Measurements from ENCODE around the gene LRRC46.

LRRC46 gene

DNA sequence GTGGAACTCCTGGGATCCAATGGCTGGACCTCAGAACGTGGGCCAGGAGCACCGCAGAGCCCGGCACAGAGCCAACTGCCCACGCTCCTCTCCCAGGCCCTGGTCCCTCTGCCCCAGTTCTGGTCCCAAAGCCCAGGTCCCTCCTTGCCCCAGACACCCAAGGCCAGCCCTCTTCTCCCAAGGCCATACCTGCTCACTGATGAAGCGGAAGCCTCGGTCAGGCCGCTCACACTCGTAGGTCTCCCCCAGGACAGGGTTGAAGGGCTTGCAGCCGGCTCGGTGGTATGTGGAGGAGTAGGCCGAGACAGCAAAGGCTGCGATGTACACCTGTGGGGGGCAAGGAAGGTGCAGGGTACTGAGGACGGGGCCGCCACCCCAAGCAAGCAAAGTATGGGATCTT, 18.4 kb upstream of the LRRC46 start:
- TF ChIP-seq, protein P1, sequence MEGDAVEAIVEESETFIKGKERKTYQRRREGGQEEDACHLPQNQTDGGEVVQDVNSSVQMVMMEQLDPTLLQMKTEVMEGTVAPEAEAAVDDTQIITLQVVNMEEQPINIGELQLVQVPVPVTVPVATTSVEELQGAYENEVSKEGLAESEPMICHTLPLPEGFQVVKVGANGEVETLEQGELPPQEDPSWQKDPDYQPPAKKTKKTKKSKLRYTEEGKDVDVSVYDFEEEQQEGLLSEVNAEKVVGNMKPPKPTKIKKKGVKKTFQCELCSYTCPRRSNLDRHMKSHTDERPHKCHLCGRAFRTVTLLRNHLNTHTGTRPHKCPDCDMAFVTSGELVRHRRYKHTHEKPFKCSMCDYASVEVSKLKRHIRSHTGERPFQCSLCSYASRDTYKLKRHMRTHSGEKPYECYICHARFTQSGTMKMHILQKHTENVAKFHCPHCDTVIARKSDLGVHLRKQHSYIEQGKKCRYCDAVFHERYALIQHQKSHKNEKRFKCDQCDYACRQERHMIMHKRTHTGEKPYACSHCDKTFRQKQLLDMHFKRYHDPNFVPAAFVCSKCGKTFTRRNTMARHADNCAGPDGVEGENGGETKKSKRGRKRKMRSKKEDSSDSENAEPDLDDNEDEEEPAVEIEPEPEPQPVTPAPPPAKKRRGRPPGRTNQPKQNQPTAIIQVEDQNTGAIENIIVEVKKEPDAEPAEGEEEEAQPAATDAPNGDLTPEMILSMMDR (IDR thresholded peaks at IDR 0.05; ENCODE audit: low read length), result no peak
- TF ChIP-seq EZH2 (IDR thresholded peaks at IDR 0.05; ENCODE audit: borderline replicate concordance, low read length), result no peak
- Histone ChIP-seq H3K27ac (ENCODE audit: low read depth, low read length, poor library complexity, severe bottlenecking) (no peak overlapping the region), H3K27me3 (ENCODE audit: insufficient read depth, low read length) (no peaks in the 10 kb centered on the region), H3K9me3 (ENCODE audit: low read length) (no peaks in the 10 kb centered on the region), H3F3A (ENCODE audit: insufficient read depth, low read length) (no peaks in the 10 kb centered on the region), H3K79me2 (ENCODE audit: insufficient read depth, low read length) (no peaks in the 10 kb centered on the region), H3K36me3 (ENCODE audit: insufficient read depth, low read length) (peaks cover 57% of the 10 kb centered on the region), H3K9me2 (ENCODE audit: low read depth, low read length) (no peaks in the 10 kb centered on the region), H3K9ac (ENCODE audit: low read length) (no peak overlapping the region), H3K4me2 (ENCODE audit: low read length) (no peak overlapping the region), H3K4me1 (ENCODE audit: insufficient read depth, low read length, severe bottlenecking) (no peaks in the 10 kb centered on the region), H2AFZ (ENCODE audit: low read length) (no peak overlapping the region), H4K20me1 (ENCODE audit: insufficient read depth, low read length) (no peaks in the 10 kb centered on the region), H3K4me3 (ENCODE audit: low read depth, low read length, poor library complexity, severe bottlenecking) (no peak overlapping the region)

DNA sequence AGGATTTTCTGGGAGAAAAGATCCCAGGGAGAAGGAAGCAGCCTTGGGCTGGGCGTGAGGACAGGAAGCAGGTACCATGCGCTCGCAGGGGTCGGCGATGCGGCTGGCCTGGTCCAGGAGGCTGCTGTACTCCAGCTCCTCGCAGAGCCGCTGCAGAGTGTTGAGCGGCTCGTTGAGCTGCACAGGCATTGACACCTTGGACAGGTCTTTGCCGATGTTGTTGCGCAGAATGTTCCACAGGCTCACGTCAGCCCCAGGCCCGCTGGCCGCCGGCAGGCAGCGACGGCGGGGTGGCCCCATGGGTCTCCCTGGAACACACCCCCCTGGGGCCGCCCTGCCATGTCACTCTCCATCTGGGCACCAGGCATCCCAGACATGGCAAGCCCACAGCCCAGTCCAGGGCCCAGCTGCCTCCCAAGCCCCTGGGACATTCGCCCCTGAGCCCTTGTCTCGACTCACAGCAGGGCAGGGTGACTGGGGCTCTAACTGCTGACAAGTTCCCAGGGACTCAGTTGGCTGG, 17.9 kb upstream of the LRRC46 start:
- H3K4me1 ChIP-seq (ENCODE audit: insufficient read depth, low read length, severe bottlenecking), result no peaks in the 10 kb centered on the region
- no peak overlapping the region for H2AFZ ChIP-seq (ENCODE audit: low read length)
- TF ChIP-seq, protein P1 (IDR thresholded peaks at IDR 0.05; ENCODE audit: low read length), result no peak
- no peak for TF ChIP-seq EZH2 (IDR thresholded peaks at IDR 0.05; ENCODE audit: borderline replicate concordance, low read length)
- H3K79me2 ChIP-seq (ENCODE audit: insufficient read depth, low read length), result no peaks in the 10 kb centered on the region
- no peaks in the 10 kb centered on the region for H4K20me1 ChIP-seq (ENCODE audit: insufficient read depth, low read length)
- H3F3A ChIP-seq (ENCODE audit: insufficient read depth, low read length), result no peaks in the 10 kb centered on the region
- peaks cover 58% of the 10 kb centered on the region for H3K36me3 ChIP-seq (ENCODE audit: insufficient read depth, low read length)
- H3K27ac ChIP-seq (ENCODE audit: low read depth, low read length, poor library complexity, severe bottlenecking), result no peak overlapping the region
- H3K9ac ChIP-seq (ENCODE audit: low read length), result no peak overlapping the region
- H3K4me3 ChIP-seq (ENCODE audit: low read depth, low read length, poor library complexity, severe bottlenecking), result no peak overlapping the region
- H3K4me2 ChIP-seq (ENCODE audit: low read length), result no peak overlapping the region
- no peaks in the 10 kb centered on the region for H3K27me3 ChIP-seq (ENCODE audit: insufficient read depth, low read length)
- no peaks in the 10 kb centered on the region for H3K9me3 ChIP-seq (ENCODE audit: low read length)
- no peaks in the 10 kb centered on the region for H3K9me2 ChIP-seq (ENCODE audit: low read depth, low read length)

DNA sequence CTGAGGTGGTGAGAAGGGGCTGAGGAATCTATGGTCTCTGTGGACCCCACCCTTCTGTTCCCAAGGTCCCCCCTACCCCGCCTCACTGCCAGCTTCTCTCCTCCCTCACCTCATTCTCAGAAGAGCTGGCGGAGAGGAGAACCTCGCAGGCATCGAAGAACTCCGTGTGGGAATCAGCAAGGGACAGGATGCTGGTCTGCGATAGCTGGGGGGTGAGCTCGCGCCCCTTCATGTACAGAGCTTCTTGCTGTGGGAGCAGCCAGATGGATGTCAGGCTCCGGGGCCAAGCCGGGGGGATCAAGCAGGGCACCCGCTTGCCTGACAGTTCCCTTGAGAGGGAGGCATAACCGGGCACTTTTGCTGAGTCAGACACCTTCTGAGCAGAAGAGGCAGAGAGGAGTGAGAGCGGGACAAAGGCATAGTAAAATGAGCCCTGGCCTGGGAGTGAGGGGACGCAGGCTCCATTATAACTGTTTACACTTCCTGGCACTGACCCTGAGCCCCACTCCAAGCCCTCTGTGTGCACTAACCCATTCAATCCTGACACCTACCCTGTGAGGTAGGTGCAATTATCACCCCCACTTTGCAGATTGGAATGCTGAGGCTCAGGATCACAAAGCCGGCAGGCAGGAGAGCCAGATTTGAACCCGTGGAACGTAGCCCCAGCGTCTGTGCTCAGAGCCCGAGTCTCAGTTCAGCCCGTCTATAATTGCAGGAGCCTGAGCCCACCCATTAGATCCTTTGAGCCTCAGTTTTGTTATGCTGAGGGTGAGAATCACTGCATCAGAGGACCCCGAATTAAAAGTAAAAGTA, 16.2 kb upstream of the LRRC46 start:
- Histone ChIP-seq H3K27me3 (ENCODE audit: insufficient read depth, low read length) (no peaks in the 10 kb centered on the region), H2AFZ (ENCODE audit: low read length) (no peak overlapping the region), H3F3A (ENCODE audit: insufficient read depth, low read length) (no peaks in the 10 kb centered on the region), H3K9ac (ENCODE audit: low read length) (no peak overlapping the region), H3K9me3 (ENCODE audit: low read length) (no peaks in the 10 kb centered on the region), H3K27ac (ENCODE audit: low read depth, low read length, poor library complexity, severe bottlenecking) (no peak overlapping the region), H3K4me1 (ENCODE audit: insufficient read depth, low read length, severe bottlenecking) (peaks cover 4% of the 10 kb centered on the region), H3K79me2 (ENCODE audit: insufficient read depth, low read length) (no peaks in the 10 kb centered on the region), H3K9me2 (ENCODE audit: low read depth, low read length) (no peaks in the 10 kb centered on the region), H3K4me2 (ENCODE audit: low read length) (no peak overlapping the region), H3K4me3 (ENCODE audit: low read depth, low read length, poor library complexity, severe bottlenecking) (no peak overlapping the region), H3K36me3 (ENCODE audit: insufficient read depth, low read length) (peaks cover 50% of the 10 kb centered on the region), H4K20me1 (ENCODE audit: insufficient read depth, low read length) (no peaks in the 10 kb centered on the region)
- TF ChIP-seq, protein P1 (IDR thresholded peaks at IDR 0.05; ENCODE audit: low read length), result no peak
